CD4-positive, alpha-beta memory T cell (primary cell): ENCODE data around the gene NAP1L1. TPM values are rescaled to one million over a fixed set of nuclear protein-coding genes. Genes with fewer than 3 reads are reported as not detected.
A peak's percentile ranks its signal among the peaks of the same experiment; 100 is the strongest.

Experiments
- CTCF ChIA-PET: fragments of 350-600 bp; sonication (Branson Sonifier 250); formaldehyde crosslinking; loops from one replicate; lab custom pipeline; 2021; ENCODE audit warnings: inconsistent platforms; ENCODE audit not compliant: partially characterized antibody; lab: Charles Lee
- POLR2A ChIA-PET: fragments of 350-600 bp; sonication (Branson Sonifier 250); formaldehyde crosslinking; loops from one replicate; lab custom pipeline; 2021; ENCODE audit not compliant: partially characterized antibody; lab: Charles Lee
- DNase-seq, 5 donors: peaks; one replicate each; pipeline versions ENCODE4 v3.0.0 to v3.0.0-alpha.2; 2020 to 2022; ENCODE audit warnings: mixed read lengths in 1 of 5
- H3K27ac ChIP-seq: one replicate; pipeline ENCODE4 v1.7.0; 2013; ENCODE audit warnings: low read depth, low read length
- H3K27me3 ChIP-seq: 2 replicates; pipeline ENCODE4 v1.7.0; 2013; ENCODE audit warnings: mild to moderate bottlenecking, low read length, moderate library complexity; ENCODE audit not compliant: insufficient read depth
- H3K36me3 ChIP-seq: 2 replicates; pipeline ENCODE4 v1.7.0; 2013; ENCODE audit warnings: mild to moderate bottlenecking, low read length, moderate library complexity; ENCODE audit not compliant: insufficient read depth
- H3K4me1 ChIP-seq: 2 replicates; pipeline ENCODE4 v1.7.0; 2013; ENCODE audit warnings: mild to moderate bottlenecking, low read length, moderate library complexity; ENCODE audit not compliant: insufficient read depth
- H3K4me3 ChIP-seq, 2 donors: one replicate each; pipeline ENCODE4 v1.7.0; 2013; ENCODE audit warnings: low read length in 2 of 2, mild to moderate bottlenecking in 1 of 2
- H3K9me3 ChIP-seq, 2 donors: one replicate each; pipeline ENCODE4 v1.7.0; 2013; ENCODE audit warnings: low read length in 2 of 2, control low read depth in 1 of 2; ENCODE audit not compliant: control insufficient read depth in 1 of 2
- H3K27ac Mint-ChIP-seq, 7 donors: one replicate each; pipeline ENCODE4 v1.8.0; 2020 to 2021; ENCODE audit warnings: mixed read lengths in 7 of 7, mild to moderate bottlenecking in 6 of 7, inconsistent platforms in 3 of 7, moderate library complexity in 3 of 7
- H3K27me3 Mint-ChIP-seq, 2 donors: one replicate each; pipeline ENCODE4 v1.8.0; 2020 to 2021; ENCODE audit warnings: mixed read lengths in 2 of 2
- H3K36me3 Mint-ChIP-seq, 2 donors: one replicate each; pipeline ENCODE4 v1.8.0; 2020 to 2021; ENCODE audit warnings: mixed read lengths in 2 of 2, inconsistent platforms in 1 of 2, mild to moderate bottlenecking in 1 of 2
- H3K4me1 Mint-ChIP-seq, 4 donors: one replicate each; pipeline ENCODE4 v1.8.0; 2020 to 2021; ENCODE audit warnings: mixed read lengths in 4 of 4, mild to moderate bottlenecking in 1 of 4
- H3K4me3 Mint-ChIP-seq, 8 donors: one replicate each; pipeline ENCODE4 v1.8.0; 2020 to 2021; ENCODE audit warnings: mixed read lengths in 8 of 8, mild to moderate bottlenecking in 7 of 8, moderate library complexity in 6 of 8, inconsistent platforms in 3 of 8
- H3K9me3 Mint-ChIP-seq, 8 donors: one replicate each; pipeline ENCODE4 v1.8.0; 2020 to 2021; ENCODE audit warnings: mixed read lengths in 8 of 8, mild to moderate bottlenecking in 5 of 8, inconsistent platforms in 3 of 8, moderate library complexity in 1 of 8
- intact Hi-C: fragments of 100-400 bp; cut with micrococcal nuclease; formaldehyde crosslinking; loops from one replicate; pipeline ENCODE4 v1.15.1; 2023
- polyA plus RNA-seq, 2 donors: library from polyadenylated mRNA; unstranded; fragments of 300-500 nt; fragmentation: Illumina TruSeq; gene quantifications; one replicate each; pipeline ENCODE4 v1.2.3, GENCODE V29; 2021
- total RNA-seq, 2 experiments: library from RNA; stranded (reverse); gene quantifications; one replicate each; pipeline ENCODE4 v1.2.3, GENCODE V29; 2021

The NAP1L1 gene
- total and polyA plus RNA-seq, 4 experiments from 2014 or later = 156 to 718 (median 438) TPM

DNA sequence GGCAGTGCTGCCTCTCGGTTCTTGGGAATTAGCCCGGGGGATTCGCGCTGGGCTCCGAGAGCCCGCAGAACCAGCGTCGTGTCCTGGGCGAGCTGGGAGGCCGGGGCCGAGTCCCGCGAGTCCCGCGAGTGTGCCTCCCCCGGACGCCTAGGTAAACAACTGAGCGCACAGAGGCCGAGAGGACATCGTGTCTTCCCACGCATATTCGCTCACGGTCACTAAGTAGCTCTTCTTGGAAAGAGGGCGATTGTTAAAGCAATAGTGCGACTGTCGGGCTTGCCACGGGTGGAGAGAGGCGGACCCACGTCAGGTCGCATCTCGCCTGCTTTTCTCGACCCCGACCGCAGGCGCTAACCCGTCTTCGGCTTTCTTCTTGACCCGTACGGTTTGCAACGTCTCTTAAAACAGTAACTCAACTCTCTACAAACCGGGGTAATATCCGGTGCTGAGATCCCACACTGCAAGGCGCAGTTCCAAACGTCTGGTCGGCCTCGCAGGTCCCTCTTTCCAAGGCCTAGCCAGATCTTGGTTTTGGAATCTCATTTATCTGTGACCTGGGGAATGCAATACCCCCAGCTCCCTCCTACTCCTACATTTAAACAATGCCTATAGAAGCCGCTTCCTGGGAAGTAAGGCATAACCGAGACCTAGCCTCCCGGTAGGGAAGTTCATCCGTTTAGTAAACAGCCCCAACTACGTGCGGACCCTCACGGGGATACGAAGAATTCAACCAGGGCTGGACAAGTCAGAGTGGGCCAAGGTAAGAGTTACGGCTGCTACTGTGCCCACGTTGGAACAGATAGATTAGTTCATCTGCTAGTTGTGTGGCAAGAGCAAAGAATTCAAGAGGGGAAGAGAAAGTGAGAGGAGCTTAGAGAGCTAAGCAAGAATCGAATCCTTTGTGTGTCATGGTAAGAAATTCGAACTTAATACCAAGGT, 52.2 kb downstream of the NAP1L1 start:
- peak in 2 of 5 donors; percentile 5 to 58 for DNase-seq
- Histone ChIP-seq H3K9me3 (no peaks in the 10 kb centered on the region), H3K4me3 (peak overlapping the region; percentile 25 to 84), H3K27me3 (no peaks in the 10 kb centered on the region), H3K4me1 (peaks cover 24% of the 10 kb centered on the region), H3K36me3 (no peaks in the 10 kb centered on the region), H3K27ac (peak overlapping the region; percentile 89)
- Mint-ChIP-seq H3K27me3 (no peaks in the 10 kb centered on the region), H3K27ac (peak overlapping the region; percentile 93 to 98 (median 95)), H3K4me3 (peak overlapping the region; percentile 90 to 97 (median 94)), H3K9me3 (peaks cover 0 to 2% (median 0%) of the 10 kb centered on the region in 8 donors), H3K36me3 (peaks cover 0 to 7% of the 10 kb centered on the region in 2 donors), H3K4me1 (peaks cover 21 to 49% (median 33%) of the 10 kb centered on the region in 4 donors)
- intact Hi-C loops = loop anchor here (1.0 to 5.0 kb wide), 4 partner anchors 52 to 640 kb away; partner anchors contain the start of genes GLIPR1L2, KRR1 and NAP1L1
- POLR2A ChIA-PET = interaction anchor here (0.6 to 5.5 kb wide), 26 partner anchors 9 to 731 kb away, joined by 3 to 195 read pairs (median 8); partner anchors contain the start of genes BBS10, GLIPR1, GLIPR1L2 and KRR1
- CTCF ChIA-PET = interaction anchor here (0.6 to 12.4 kb wide), 21 partner anchors 8 to 549 kb away, joined by 3 to 173 read pairs (median 3); no protein-coding TSS in a partner anchor

DNA sequence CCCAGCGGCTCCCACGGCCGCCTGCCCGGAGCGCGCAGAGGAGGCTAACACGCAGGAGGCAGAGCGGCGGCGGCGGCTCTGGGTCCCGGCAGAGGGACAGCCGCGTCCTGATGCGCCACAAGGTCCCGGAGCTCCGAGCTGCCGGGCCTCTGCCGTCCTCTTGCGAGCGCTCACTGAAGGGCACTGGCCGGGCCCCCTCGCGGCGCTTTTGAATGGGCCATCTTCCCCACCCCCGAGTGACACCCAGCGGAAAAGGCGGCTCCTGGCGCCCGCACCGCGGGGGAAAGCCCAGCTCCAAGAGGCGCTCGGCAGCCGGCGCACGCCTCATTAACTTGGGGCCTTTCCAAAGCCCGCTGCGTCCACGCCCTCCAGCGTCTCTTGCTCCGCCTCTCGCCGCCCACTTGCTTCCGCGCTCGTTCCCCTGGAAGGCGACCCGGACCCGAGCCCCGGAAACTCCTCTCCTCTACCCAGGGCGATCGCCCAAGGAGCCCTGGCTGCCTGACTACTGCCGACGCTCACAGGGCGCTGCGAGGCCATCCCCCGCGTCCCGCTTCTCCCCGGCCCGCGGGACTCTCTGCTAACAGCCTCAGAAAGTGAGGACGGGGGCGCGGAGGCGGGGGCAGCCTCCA, 53.0 kb downstream of the NAP1L1 start, which contains the start of gene PHLDA1:
PHLDA1 (minus strand) TSS at position 363 of the 629 bp plus-strand sequence.
- Mint-ChIP-seq H3K27me3 (no peaks in the 10 kb centered on the region), H3K9me3 (peaks cover 0 to 2% (median 0%) of the 10 kb centered on the region in 8 donors), H3K4me3 (peak within 1 kb of the TSS; percentile 90 to 98 (median 94)), H3K4me1 (peaks cover 18 to 45% (median 32%) of the 10 kb centered on the region in 4 donors), H3K36me3 (peaks cover 0 to 7% of the 10 kb centered on the region in 2 donors), H3K27ac (peak within 1 kb of the TSS; percentile 94 to 98 (median 98))
- H3K27ac ChIP-seq = peak within 1 kb of the TSS; percentile 89
- CTCF ChIA-PET = interaction anchor here (0.8 to 12.4 kb wide), 20 partner anchors 10 to 548 kb away, joined by 3 to 173 read pairs (median 4); no protein-coding TSS in a partner anchor
- H3K36me3 ChIP-seq = no peaks in the 10 kb centered on the region
- POLR2A ChIA-PET = interaction anchor here (0.6 to 5.5 kb wide), 30 partner anchors 10 to 732 kb away, joined by 3 to 195 read pairs (median 6); partner anchors contain the start of genes BBS10, GLIPR1, GLIPR1L2 and KRR1
- intact Hi-C loops = loop anchor here (1.0 to 5.0 kb wide), 9 partner anchors 10 to 639 kb away; partner anchors contain the start of genes GLIPR1, GLIPR1L2, KRR1 and NAP1L1
- no peaks in the 10 kb centered on the region for H3K9me3 ChIP-seq
- no peaks in the 10 kb centered on the region for H3K27me3 ChIP-seq
- peak within 1 kb of the TSS; percentile 69 to 84 for H3K4me3 ChIP-seq
- peaks cover 24% of the 10 kb centered on the region for H3K4me1 ChIP-seq
- peak; percentile 88 to 95 (median 91) for DNase-seq

- Histone ChIP-seq H3K36me3 (no peaks in the 10 kb centered on the region), H3K27me3 (no peaks in the 10 kb centered on the region), H3K4me3 (peak overlapping the region; percentile 69 to 84), H3K9me3 (no peaks in the 10 kb centered on the region), H3K4me1 (peaks cover 24% of the 10 kb centered on the region), H3K27ac (peak overlapping the region; percentile 89)
- intact Hi-C loops = loop anchor here (1.0 to 5.0 kb wide), 7 partner anchors 10 to 639 kb away; partner anchors contain the start of genes GLIPR1 and GLIPR1L2
- POLR2A ChIA-PET = interaction anchor here (0.5 to 5.5 kb wide), 27 partner anchors 10 to 640 kb away, joined by 3 to 195 read pairs (median 7); partner anchors contain the start of genes BBS10, GLIPR1, GLIPR1L2 and KRR1
- Mint-ChIP-seq H3K27me3 (no peaks in the 10 kb centered on the region), H3K4me1 (peaks cover 19 to 48% (median 33%) of the 10 kb centered on the region in 4 donors), H3K9me3 (peaks cover 0 to 2% (median 0%) of the 10 kb centered on the region in 8 donors), H3K27ac (peak overlapping the region in 6 of 7 donors; percentile 91 to 98 (median 98)), H3K36me3 (peaks cover 0 to 7% of the 10 kb centered on the region in 2 donors), H3K4me3 (peak overlapping the region; percentile 90 to 98 (median 94))
- DNase-seq = no peak
- CTCF ChIA-PET = interaction anchor here (0.8 to 12.4 kb wide), 16 partner anchors 10 to 547 kb away, joined by 3 to 173 read pairs (median 4); no protein-coding TSS in a partner anchor
Observed at GRCh38 chr12:76031081-76031413, 53.4 kb downstream of the NAP1L1 start.

GRCh38 chr12:76030341-76031080, 54.0 kb downstream of the NAP1L1 start:
- H3K4me1 Mint-ChIP-seq = peaks cover 22 to 53% (median 35%) of the 10 kb centered on the region in 4 donors

GRCh38 chr12:76029982-76030340, 54.5 kb downstream of the NAP1L1 start:
- Mint-ChIP-seq H3K9me3 (peaks cover 0 to 2% (median 0%) of the 10 kb centered on the region in 8 donors), H3K4me3 (peak overlapping the region; percentile 90 to 98 (median 94)), H3K4me1 (peaks cover 22 to 55% (median 35%) of the 10 kb centered on the region in 4 donors), H3K27me3 (no peaks in the 10 kb centered on the region), H3K27ac (peak overlapping the region; percentile 91 to 98 (median 97)), H3K36me3 (peaks cover 0 to 7% of the 10 kb centered on the region in 2 donors)
- no peak for DNase-seq
- intact Hi-C loops = loop anchor here (2.0 to 5.0 kb wide), 4 partner anchors 307 to 638 kb away; partner anchors contain the start of genes GLIPR1 and GLIPR1L2
- no peaks in the 10 kb centered on the region for H3K36me3 ChIP-seq
- no peaks in the 10 kb centered on the region for H3K27me3 ChIP-seq
- CTCF ChIA-PET = interaction anchor here (1.0 to 12.4 kb wide), 6 partner anchors 8 to 502 kb away, joined by 3 to 173 read pairs (median 6); no protein-coding TSS in a partner anchor
- H3K4me1 ChIP-seq = peaks cover 24% of the 10 kb centered on the region
- H3K27ac ChIP-seq = peak overlapping the region; percentile 89
- POLR2A ChIA-PET = interaction anchor here (1.2 to 5.5 kb wide), 11 partner anchors 9 to 549 kb away, joined by 3 to 195 read pairs (median 29); partner anchors contain the start of genes GLIPR1, KRR1 and NAP1L1
- peak overlapping the region; percentile 36 to 84 for H3K4me3 ChIP-seq
- H3K9me3 ChIP-seq = no peaks in the 10 kb centered on the region

More at GRCh38 chr12:76030341-76031080, 54.0 kb downstream of the NAP1L1 start:
- Histone ChIP-seq H3K4me3 (peak overlapping the region; percentile 69 to 84), H3K36me3 (no peaks in the 10 kb centered on the region), H3K4me1 (peaks cover 24% of the 10 kb centered on the region), H3K27ac (peak overlapping the region; percentile 89), H3K9me3 (no peaks in the 10 kb centered on the region), H3K27me3 (no peaks in the 10 kb centered on the region)
- peaks cover 0 to 2% (median 0%) of the 10 kb centered on the region in 8 donors for H3K9me3 Mint-ChIP-seq
- peak overlapping the region; percentile 91 to 98 (median 97) for H3K27ac Mint-ChIP-seq
- peaks cover 0 to 7% of the 10 kb centered on the region in 2 donors for H3K36me3 Mint-ChIP-seq
- ChIA-PET CTCF (interaction anchor here (0.8 to 12.4 kb wide), 14 partner anchors 9 to 547 kb away, joined by 3 to 173 read pairs (median 4); no protein-coding TSS in a partner anchor), POLR2A (interaction anchor here (0.5 to 5.5 kb wide), 18 partner anchors 10 to 550 kb away, joined by 3 to 195 read pairs (median 15); partner anchors contain the start of genes GLIPR1, KRR1, NAP1L1 and OSBPL8)
- H3K4me3 Mint-ChIP-seq = peak overlapping the region; percentile 90 to 98 (median 94)
- DNase-seq = peak; percentile 61 to 69 (median 67)
- intact Hi-C loops = loop anchor here (1.0 to 5.0 kb wide), 7 partner anchors 9 to 638 kb away; partner anchors contain the start of genes GLIPR1 and GLIPR1L2
- no peaks in the 10 kb centered on the region for H3K27me3 Mint-ChIP-seq
